HepG2 (cell line): ENCODE results near the gene ARHGEF16. TPM values are rescaled to one million over a fixed set of nuclear protein-coding genes. Genes with fewer than 3 reads are reported as not detected.

Experiments used
- BATF2 ChIP-seq: sonication (generic); formaldehyde crosslinking; IDR thresholded peaks from 2 replicates; pipeline ENCODE4 v1.8.0; 2022; ENCODE audit warnings: mild to moderate bottlenecking, missing genetic modification reagents, moderate library complexity
- ELF1 ChIP-seq: sonication (generic); formaldehyde crosslinking; IDR thresholded peaks from 2 replicates; pipeline ENCODE4 v1.4.0; 2020; ENCODE audit warnings: missing genetic modification reagents
- KDM4B ChIP-seq: sonication (generic); formaldehyde crosslinking; IDR thresholded peaks from 2 replicates; pipeline ENCODE4 v1.4.0; 2020; ENCODE audit warnings: missing genetic modification reagents
- KDM6A ChIP-seq: IDR thresholded peaks from 2 replicates; pipeline ENCODE4 v1.6.1; 2016; ENCODE audit warnings: low read depth
- NCOA5 ChIP-seq: sonication (generic); formaldehyde crosslinking; IDR thresholded peaks from 2 replicates; pipeline ENCODE4 v1.4.0; 2020; ENCODE audit warnings: missing genetic modification reagents
- PCBP1 ChIP-seq: fragments of 200-400 bp; formaldehyde crosslinking; IDR thresholded peaks from 2 replicates; pipeline ENCODE4 v1.6.1; 2017; ENCODE audit warnings: mild to moderate bottlenecking, low read depth, low read length, borderline replicate concordance
- POLR2G ChIP-seq: fragments of 200-400 bp; formaldehyde crosslinking; IDR thresholded peaks from 2 replicates; pipeline ENCODE4 v1.6.1; 2018; ENCODE audit warnings: mild to moderate bottlenecking, low read depth, low read length, moderate library complexity
- PRPF4 ChIP-seq: fragments of 200-400 bp; formaldehyde crosslinking; IDR thresholded peaks from 2 replicates; pipeline ENCODE4 v1.6.1; 2016; ENCODE audit warnings: low read length, low read depth; ENCODE audit not compliant: poor library complexity, severe bottlenecking
- SIN3A ChIP-seq: IDR thresholded peaks from 2 replicates; pipeline ENCODE4 v1.6.1; 2011; ENCODE audit warnings: low read depth, mild to moderate bottlenecking, control low read depth, low read length, borderline replicate concordance
- ZBTB20 ChIP-seq: sonication (generic); formaldehyde crosslinking; IDR thresholded peaks from 2 replicates; pipeline ENCODE4 v1.8.1; 2023; ENCODE audit warnings: missing genetic modification reagents, low read depth, mild to moderate bottlenecking, borderline replicate concordance
- ZNF383 ChIP-seq: sonication (generic); formaldehyde crosslinking; IDR thresholded peaks from 2 replicates; pipeline ENCODE4 v1.4.0; 2020; ENCODE audit warnings: missing genetic modification reagents, mild to moderate bottlenecking, borderline replicate concordance
- ZNF441 ChIP-seq: sonication (generic); formaldehyde crosslinking; IDR thresholded peaks from 2 replicates; pipeline ENCODE4 v1.7.0; 2021; ENCODE audit warnings: missing genetic modification reagents, borderline replicate concordance
- ZNF460 ChIP-seq: sonication (generic); formaldehyde crosslinking; IDR thresholded peaks from 2 replicates; pipeline ENCODE4 v1.5.1; 2020; ENCODE audit warnings: missing genetic modification reagents, mild to moderate bottlenecking, borderline replicate concordance
- ZNF556 ChIP-seq: sonication (generic); formaldehyde crosslinking; IDR thresholded peaks from 2 replicates; pipeline ENCODE4 v1.4.0; 2020; ENCODE audit warnings: mild to moderate bottlenecking, missing genetic modification reagents, borderline replicate concordance
- ZNF616 ChIP-seq: sonication (generic); formaldehyde crosslinking; IDR thresholded peaks from 2 replicates; pipeline ENCODE4 v1.5.0; 2020; ENCODE audit warnings: low read depth, mild to moderate bottlenecking, missing genetic modification reagents
- ZSCAN5A ChIP-seq: sonication (generic); formaldehyde crosslinking; IDR thresholded peaks from 2 replicates; pipeline ENCODE4 v1.8.0; 2022; ENCODE audit warnings: mild to moderate bottlenecking, missing genetic modification reagents, borderline replicate concordance
- polyA plus RNA-seq, 8 experiments: library from polyadenylated mRNA; depleted of rRNA in 3 of 8; stranded (reverse) in 7 of 8; unstranded in 1 of 8; fragments of >200 nt; fragmentation: Illumina TruSeq in 4 of 8; extraction: Trizol in 4 of 8; gene quantifications; 2 replicates each; pipeline versions ENCODE4 v1.2.1 to v1.2.3, GENCODE V29; 2011 to 2016; ENCODE audit warnings: low read depth in 4 of 8, missing spikeins in 1 of 8, mixed read lengths in 1 of 8; ENCODE audit not compliant: insufficient read depth in 1 of 8
- total RNA-seq, 5 experiments: library from RNA; depleted of rRNA; stranded (reverse); fragments of >200 nt; fragmentation: Illumina TruSeq; extraction: Trizol; gene quantifications; 2 replicates each; pipeline ENCODE4 v1.2.3, GENCODE V29; 2016; ENCODE audit warnings: low read depth in 1 of 5
- TF ChIP-seq, protein P1 (sequence below): sonication (generic); formaldehyde crosslinking; conservative IDR thresholded peaks from 2 replicates; pipeline ENCODE4 v1.4.0; 2020; ENCODE audit warnings: missing genetic modification reagents
- TF ChIP-seq, protein P2 (sequence below): IDR thresholded peaks from 2 replicates; pipeline ENCODE4 v1.6.1; 2012; ENCODE audit warnings: inconsistent platforms

The ARHGEF16 gene
- total and polyA plus RNA-seq, 2 of the 13 experiments (the other 11 are each of a cell fraction or from before 2014, with no cell fraction given) = 20.3 to 39.9 TPM

GRCh38 chr1:3456449-3456963 lies 2.0 kb downstream of the ARHGEF16 start (continued):
- TF ChIP-seq, protein P1, sequence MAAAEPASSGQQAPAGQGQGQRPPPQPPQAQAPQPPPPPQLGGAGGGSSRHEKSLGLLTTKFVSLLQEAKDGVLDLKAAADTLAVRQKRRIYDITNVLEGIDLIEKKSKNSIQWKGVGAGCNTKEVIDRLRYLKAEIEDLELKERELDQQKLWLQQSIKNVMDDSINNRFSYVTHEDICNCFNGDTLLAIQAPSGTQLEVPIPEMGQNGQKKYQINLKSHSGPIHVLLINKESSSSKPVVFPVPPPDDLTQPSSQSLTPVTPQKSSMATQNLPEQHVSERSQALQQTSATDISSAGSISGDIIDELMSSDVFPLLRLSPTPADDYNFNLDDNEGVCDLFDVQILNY (CRISPR knock-in tag) = no peak
- TF ChIP-seq ZNF383 (no peak), SIN3A (no peak; the same call in 1 of the 2 replicates), BATF2 (CRISPR knock-in tag) (no peak), ZNF616 (CRISPR knock-in tag) (no peak), ZNF556 (CRISPR knock-in tag) (no peak), ZBTB20 (CRISPR knock-in tag) (peak; percentile 35; the same call in 1 of the 2 replicates), ZSCAN5A (0 out of 2 replicates have a peak, but pooled peaks have one; percentile 44), ZNF441 (CRISPR knock-in tag) (0 out of 2 replicates have a peak, but pooled peaks have one; percentile 32), PRPF4 (peak; percentile 89), KDM6A (0 out of 2 replicates have a peak, but pooled peaks have one; percentile 3), PCBP1 (no peak), ZNF460 (CRISPR knock-in tag) (no peak), ELF1 (0 out of 2 replicates have a peak, but pooled peaks have one; percentile 7), NCOA5 (CRISPR knock-in tag) (no peak), KDM4B (CRISPR knock-in tag) (no peak), POLR2G (peak; percentile 70)
- TF ChIP-seq, protein P2, sequence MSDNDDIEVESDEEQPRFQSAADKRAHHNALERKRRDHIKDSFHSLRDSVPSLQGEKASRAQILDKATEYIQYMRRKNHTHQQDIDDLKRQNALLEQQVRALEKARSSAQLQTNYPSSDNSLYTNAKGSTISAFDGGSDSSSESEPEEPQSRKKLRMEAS = no peak
